Stomach (tissue), 4 donors: ENCODE data around the gene USP12.

Experiments
- POLR2A ChIP-seq, 4 donors: fragments of 450-650 bp; IDR thresholded peaks; one replicate each; pipeline ENCODE4 v1.6.1; 2016; ENCODE audit warnings: antibody characterized with exemption in 4 of 4, control low read depth in 2 of 4, mild to moderate bottlenecking in 1 of 4, moderate library complexity in 1 of 4
- POLR2AphosphoS5 ChIP-seq, 3 donors: sonication (generic); formaldehyde crosslinking; IDR thresholded peaks; one replicate each; pipeline ENCODE4 v1.6.1; 2016; ENCODE audit warnings: antibody characterized with exemption in 3 of 3
- TF ChIP-seq, protein P1 (sequence below), 7 experiments: fragments of 450-650 bp in 4 of 7; fragments of 200-600 bp in 3 of 7; sonication (generic) in 3 of 7; IDR thresholded peaks; one replicate each; pipeline ENCODE4 v1.5.1; 2016 to 2019; ENCODE audit warnings: antibody characterized with exemption in 7 of 7, control low read depth in 2 of 7, mild to moderate bottlenecking in 1 of 7

GRCh38 chr13:27161423-27161822 is 10.2 kb downstream of the USP12 start:
- TF ChIP-seq, protein P1, sequence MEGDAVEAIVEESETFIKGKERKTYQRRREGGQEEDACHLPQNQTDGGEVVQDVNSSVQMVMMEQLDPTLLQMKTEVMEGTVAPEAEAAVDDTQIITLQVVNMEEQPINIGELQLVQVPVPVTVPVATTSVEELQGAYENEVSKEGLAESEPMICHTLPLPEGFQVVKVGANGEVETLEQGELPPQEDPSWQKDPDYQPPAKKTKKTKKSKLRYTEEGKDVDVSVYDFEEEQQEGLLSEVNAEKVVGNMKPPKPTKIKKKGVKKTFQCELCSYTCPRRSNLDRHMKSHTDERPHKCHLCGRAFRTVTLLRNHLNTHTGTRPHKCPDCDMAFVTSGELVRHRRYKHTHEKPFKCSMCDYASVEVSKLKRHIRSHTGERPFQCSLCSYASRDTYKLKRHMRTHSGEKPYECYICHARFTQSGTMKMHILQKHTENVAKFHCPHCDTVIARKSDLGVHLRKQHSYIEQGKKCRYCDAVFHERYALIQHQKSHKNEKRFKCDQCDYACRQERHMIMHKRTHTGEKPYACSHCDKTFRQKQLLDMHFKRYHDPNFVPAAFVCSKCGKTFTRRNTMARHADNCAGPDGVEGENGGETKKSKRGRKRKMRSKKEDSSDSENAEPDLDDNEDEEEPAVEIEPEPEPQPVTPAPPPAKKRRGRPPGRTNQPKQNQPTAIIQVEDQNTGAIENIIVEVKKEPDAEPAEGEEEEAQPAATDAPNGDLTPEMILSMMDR (IDR thresholded peaks at IDR 0.05) = no peak
- TF ChIP-seq POLR2A (IDR thresholded peaks at IDR 0.05) = no peak
- no peak for TF ChIP-seq POLR2AphosphoS5 (IDR thresholded peaks at IDR 0.05)
